Stimulated activated CD4-positive, alpha-beta T cell treated with anti-CD3 and anti-CD28 coated beads, TNF-alpha, amount 100 ng/mL, for 24 hours (primary cell): Measurements from ENCODE around the gene SPNS3.

Experiments
- DNase-seq, 3 experiments: peaks; one replicate each; pipeline ENCODE4 v3.0.0-alpha.2; 2020; ENCODE audit warnings: low read depth in 3 of 3

Gene SPNS3

DNA sequence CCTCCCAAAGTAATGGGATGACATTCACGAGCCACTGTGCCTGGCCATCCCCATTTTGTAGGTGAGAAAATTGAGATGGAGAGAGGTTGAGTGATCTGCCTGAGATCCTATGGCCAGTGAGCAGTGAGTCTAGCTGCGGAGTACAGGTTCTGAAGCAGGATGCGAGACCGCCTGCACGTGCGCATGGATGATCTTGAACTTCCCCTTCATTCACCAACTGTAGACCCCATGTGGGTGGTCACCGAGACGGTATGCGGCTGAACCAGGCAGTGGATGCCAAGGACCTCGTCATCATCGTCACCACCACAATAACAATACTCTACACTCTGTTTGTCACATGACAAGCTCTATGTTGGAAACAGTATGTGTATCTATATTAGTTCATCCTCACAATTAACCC is 6.2 kb upstream of the SPNS3 start:
- no peak for DNase-seq

DNA sequence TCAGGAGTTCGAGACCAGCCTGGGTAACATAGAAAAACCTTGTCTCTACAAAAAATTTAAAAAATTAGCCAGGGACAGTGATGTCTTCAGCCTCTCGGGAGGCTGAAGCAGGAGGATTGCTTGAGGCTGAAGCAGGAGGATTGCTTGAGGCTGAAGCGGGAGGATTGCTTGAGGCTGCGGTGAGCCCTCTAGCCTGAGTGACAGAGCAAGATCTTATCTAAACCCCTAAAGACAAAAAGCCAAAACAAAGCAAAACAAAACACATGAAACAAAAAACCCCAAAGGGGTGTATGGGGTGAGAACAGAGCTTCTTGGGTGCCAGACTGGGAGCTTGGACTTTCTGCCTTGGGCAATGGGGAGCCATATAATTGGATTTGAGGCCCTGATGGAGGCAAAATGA is 2.6 kb downstream of the SPNS3 start:
- no peak for DNase-seq

DNA sequence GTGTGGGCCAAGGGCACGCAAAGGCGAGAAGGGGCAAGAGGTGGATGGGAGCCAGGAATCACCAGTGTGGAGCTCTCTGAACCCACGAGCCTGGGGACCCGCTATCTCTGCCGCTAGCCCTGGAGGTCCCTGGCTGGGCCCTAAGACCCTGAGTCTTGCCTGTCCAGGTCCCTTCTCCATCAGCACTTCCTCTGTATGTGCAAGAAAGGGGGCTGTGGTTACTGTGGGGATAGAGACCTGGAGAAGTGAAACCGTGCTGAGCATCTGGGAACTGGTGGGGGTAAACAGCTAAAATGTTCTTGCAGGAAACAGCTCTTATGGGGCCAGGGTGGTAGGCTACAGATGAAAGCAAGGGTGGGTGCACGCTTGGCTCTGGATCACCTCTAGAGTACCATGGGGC is 3.1 kb downstream of the SPNS3 start:
- DNase-seq, result no peak

DNA sequence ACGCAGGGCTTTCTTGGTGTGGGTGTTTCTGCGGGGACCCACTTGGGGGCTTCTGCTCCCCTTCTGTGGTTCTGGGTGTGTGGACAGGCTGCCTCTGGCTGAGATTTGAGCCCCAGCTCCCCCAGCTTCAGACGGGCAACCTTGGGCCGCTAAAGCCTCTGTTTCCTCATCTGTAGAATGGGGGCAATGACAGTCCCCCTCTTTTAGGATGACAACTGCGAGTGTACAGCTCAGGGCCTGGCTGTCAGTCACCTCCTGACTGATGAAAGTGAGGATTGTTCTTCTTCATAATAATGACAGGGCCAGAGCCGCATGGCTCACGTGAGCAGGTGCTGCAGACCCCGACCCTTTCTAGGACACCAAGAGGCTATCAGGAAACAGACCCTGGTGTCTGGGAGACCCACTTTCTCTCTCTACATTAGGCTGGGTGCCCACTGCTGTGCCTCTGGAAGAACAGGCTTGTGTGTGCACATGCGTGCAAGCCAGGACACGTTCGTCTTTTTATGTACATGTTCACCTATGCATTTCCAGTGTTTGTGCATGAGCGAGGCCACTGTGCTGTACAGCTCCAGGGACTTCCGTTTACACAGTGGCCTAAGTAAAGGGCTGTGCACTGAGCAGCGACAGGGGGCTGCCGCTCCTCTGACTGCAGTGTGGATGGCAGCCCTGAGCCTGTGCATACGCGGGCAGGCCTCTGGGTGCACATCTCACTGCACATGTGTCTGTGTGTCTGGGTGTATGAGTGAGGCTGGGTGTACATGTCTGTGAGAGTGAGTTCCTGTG is 4.6 kb downstream of the SPNS3 start:
- no peak for DNase-seq

DNA sequence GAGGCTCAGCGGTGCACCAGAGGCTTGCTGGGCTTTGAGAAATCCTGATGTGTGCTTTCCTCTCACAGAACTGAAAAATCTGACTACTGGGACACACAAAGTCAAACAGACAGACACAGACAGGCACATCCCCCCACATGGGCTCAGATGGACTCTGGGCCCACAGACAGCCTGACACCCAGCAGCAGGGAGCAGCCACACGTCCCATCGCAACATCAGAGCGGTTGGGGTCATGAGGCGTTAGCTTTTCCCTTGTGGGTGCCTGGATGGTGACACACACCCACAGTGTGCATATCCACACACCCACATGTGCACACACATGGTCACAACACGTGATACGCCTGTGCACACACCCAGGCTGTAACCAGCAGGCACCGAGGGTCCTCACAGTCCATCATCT is 6.3 kb downstream of the SPNS3 start:
- DNase-seq, result no peak

DNA sequence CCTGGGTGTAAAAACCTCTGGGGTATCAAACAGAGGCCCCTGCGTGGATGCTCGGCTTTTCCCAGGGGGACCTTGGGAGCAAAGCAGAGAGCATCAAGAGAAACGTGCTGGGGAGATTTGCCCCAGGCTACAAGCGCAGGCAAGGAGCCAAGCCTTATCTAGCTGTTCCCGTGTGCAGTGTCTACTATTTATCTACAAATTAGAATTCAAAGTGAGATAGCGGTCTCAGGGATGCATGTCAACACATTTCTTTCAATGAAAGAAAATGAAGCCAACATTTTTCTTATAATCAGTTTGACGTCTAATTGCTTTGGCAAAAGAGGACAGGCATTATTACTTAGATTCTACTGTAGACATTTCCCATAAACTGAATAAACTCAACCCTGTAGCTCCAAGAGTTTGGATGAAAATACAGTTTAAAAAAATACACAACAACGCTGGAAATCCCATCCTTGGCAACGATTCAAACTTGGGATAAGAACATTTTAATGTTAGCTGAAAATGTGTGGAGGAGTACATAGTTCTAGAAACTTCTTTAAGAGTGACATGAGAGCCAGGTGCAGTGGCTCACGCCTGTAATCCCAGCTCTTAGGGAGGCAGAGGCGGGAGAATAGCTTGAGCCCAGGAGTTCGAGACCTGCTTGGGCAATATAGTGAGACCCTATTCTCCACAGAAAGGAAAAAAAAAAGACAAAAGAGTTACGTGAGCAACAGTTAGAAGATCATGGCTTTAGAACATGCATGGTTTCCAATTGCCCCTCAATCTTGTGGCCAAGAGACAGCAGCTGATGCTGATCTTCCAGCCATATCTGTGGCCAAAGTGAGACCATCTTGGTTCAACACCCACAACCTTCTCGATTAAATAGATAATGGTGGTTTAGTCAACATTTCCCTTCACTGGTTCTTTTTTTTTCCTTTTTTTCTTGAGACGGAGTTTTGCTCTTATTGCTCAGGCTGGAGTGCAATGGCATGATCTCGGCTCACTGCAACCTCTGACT is 7.2 kb downstream of the SPNS3 start:
- no peak for DNase-seq

DNA sequence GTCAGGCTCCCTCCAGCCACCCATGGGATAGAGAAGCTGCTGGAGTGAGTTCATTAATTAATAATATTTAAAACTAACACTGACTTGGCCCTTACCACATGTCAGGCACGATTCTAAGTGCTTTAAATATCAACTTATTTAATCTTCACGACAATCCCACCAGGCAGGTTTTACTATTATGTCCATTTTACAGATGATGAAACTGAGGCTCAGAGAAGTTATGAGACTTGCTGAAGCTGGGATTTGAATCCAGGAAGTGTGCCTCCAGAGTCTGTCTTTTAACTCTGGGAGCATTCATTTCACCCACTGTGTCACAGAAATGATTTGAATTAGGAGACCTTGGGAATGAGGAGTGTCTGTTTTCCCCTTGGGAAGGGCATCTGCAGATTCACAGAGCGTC is 8.8 kb downstream of the SPNS3 start:
- DNase-seq, result no peak

DNA sequence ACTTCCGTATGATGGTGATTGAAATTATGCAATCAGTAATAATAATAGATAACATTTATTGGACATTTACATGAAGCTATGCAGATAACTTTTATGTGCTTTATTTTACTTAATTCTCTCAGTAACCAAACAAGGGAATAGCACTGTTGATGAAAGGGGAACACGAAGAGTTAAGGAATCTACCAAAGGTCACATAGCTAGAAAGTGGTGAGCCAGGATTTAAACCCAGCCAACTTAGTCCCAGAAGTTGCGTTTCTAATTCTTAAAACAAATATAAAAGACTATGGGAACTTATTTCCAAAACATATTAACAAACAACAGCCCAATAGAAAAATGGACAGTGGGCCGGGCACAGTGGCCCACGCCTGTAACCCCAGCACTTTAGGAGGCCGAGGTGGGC is 9.7 kb downstream of the SPNS3 start:
- no peak for DNase-seq

DNA sequence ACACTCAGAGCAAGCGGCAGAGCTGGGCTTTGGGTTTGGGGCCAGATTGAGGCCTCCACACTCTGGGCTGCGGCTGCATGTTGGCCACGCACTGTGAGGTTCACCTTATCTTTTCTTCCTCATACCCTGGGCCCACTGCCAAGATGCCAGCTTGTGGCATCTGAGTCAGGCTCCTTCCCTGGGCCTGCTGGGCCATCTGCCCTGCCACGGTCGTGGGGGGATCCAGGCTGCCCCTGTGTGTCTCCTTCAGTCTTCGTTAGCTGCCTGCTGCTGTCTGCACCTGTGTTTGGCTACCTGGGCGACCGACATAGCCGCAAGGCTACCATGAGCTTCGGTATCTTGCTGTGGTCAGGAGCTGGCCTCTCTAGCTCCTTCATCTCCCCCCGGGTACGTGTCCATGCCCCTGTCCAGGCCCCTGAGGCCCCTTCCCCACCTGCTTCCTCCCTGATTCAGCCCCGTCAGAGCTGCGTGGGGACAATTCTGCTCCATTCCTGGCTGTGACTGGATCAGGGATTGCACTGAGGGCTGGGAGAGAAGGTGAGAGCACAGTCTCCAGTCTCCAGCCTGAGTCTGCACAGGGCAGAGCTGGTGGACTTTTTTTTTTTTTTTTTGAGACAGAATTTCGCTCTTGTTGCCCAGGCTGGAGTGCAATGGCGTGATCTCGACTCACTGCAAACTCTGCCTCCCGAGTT is 11.2 kb downstream of the SPNS3 start:
- DNase-seq, result no peak

DNA sequence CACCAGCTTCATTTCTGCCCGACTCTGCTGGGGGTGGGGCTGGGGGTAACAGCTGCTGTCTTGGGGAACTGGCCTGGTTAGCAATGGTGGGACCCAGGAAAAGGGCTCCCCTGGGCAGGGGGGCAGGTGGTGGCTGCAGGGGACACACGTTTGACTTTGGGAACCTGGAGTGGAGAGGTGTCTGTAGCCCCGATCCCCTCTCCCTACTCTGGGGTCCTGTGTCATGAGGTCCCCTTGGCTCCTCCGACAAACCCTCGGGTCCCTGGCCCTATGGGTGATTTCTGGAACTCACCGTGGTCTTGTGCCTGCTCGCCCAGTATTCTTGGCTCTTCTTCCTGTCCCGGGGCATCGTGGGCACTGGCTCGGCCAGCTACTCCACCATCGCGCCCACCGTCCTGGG is 12.0 kb downstream of the SPNS3 start:
- no peak for DNase-seq

DNA sequence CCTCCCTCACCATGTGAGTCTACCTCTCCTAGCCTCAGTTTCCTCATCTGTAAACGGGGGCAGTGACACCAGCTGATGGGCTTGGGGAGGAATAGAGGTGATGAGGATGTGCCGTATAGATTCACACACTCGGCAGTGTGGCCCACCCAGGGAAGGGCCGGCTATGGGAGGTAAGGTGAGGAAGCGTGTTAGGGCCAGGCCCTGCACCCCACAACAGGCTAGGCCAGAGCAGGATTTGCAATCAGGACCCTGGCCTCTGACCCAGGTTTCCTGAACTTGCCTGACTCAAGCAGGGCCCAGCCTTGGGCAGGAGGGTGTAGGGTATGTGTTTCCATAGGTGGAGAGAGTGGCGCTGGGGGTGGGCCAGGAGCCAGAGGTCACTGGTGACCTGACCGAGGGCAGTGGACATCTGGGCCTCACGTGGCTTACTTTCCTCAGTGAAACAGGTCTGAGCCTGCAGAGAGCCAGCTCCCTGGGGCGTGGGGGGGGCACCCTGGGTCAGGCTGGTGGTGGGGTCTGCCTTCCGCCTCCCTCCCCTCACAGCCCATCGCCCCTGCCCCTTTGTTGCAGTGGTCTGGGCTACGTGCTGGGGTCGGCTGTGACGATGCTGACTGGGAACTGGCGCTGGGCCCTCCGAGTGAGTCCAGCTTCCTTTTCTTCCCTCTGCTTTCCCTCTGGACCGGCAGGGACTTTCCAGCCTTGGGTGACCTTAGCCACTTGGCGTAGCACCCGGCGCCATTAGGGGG is 12.8 kb downstream of the SPNS3 start:
- no peak for DNase-seq

DNA sequence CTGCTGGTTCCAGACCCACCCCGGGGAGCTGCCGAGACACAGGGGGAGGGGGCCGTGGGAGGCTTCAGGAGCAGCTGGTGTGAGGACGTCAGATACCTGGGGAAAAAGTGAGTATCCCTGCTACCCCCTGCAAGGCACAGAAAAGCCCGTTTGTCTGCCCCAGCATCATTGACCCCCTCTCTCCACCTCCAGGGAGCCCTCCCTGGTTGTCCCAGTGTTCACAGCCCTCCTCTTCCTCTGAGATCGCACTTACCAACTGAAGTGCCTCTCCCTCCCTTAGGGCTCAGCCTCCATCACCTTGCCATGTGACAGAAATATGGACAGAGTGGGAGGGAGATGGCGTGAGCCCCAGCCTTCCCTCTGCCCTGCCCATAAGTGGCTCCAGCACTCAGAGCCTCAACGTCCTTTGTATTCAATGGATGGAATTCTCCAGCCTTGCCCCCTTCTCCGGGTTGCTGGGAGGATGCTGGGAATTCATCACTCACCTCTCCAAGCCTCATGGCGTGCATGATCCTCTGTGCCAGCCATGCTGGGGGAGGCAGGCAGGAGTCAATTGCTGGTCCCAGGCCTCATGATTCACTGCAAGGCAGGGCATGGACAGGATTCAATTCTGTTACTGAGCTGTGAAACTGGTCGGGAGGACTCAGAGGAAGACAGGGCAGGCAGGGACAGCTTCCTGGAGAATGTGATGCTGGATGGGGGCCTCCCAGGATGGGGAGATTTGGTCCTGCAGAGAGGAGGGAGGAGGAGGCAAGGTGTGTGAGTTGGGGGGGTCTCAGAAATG is 14.6 kb downstream of the SPNS3 start:
- no peak for DNase-seq

DNA sequence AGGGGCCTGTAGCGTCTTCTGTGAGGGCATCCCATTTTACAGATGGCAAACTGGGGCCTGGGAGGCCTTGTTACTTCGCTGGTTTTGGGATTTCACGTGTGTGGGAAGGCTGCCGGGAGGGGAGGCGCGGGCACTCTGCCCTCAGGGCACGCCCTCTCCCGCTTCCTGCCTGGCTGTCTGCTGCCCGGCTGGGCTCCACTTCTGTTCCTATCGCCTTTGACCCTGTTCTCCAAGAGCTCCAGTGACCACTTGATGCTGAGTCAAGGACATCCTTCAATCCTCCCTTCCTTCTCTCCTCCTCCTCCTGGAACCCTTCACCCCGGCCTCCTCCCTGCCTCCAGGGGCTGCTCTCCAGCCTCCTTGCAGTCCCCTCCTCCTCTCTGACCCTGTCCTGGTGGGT is 16.0 kb downstream of the SPNS3 start:
- no peak for DNase-seq

DNA sequence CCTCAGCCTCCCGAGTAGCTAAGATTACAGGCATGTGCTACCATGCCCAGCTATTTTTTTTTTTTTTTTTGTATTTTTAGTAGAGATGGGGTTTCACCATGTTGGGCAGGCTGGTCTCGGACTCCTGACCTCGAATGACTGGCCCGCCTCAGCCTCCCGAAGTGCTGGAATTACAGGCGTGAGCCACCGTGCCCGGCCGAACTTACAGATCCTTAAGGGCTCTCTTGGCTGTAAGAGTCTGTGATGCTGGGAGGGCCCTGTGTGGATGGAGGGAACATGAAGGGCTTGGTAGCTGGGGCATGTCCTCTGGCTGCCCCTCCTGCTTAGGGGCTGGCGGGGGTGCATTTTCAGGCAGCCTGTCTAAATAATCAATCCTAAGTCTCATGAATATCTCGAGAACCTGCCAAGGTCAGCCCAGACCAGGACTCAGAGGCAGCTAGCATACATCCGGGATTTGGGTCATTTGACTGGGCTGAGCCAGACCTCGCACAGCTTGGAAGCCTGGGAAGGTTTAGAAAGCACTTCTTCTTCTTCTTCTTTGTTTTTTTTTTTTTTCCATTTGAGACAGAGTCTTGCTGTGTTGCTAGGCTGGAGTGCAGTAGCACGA is 17.1 kb downstream of the SPNS3 start:
- DNase-seq, result no peak

DNA sequence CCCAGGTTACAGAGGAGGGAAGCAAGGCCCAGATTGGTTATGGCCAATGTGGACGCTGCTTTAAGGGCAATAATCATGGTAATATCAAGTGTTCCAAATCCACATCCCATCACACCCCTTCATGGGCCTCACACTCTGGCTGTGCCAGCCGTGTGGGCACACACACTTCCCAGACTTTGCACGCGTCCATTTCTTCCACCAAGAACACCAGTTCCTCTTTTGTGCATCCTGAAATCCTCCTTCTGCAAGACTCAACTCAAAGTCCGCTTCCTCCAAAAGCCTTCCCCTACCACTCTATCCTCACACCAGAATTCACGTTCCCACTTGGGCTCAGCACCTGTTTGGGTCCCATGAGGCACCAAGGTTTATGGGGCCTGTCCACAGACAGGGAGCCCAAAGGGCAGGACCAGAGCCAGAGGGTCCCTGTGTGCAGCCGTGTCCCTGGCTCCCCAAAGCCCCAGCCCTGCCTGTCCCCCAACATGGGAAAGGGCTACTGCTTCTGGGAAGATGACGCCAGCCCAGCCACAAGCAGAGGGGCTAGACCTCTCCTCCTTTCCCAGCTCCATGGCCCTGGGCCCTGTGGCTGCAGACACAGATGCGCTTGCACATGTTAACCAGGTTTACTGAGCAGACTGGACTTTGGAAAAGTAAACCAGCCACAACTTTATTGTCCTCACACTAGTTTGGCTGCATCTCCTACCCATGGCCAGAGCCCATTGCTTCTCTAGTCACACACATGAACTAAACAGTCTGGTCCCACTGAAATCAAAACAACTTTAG is 20.3 kb downstream of the SPNS3 start:
- no peak for DNase-seq

DNA sequence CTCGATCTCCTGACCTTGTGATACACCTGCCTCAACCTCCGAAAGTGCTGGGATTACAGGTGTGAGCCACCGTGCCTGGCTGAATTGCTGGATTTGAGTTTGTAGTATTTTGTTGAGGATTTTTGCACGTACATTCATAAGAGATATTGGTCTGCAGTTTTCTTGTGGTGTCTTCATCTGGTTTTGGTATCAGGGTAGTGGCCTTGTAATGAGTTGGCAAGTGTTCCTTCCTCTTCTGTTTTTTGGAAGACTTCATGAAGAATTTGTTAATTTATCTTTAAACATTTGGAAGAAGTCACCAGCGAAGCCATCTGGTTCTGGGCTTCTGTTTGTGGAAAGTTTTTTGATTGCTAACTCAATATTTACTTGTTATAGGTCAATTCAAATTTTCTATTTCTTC is 26.9 kb downstream of the SPNS3 start:
- no peak for DNase-seq

DNA sequence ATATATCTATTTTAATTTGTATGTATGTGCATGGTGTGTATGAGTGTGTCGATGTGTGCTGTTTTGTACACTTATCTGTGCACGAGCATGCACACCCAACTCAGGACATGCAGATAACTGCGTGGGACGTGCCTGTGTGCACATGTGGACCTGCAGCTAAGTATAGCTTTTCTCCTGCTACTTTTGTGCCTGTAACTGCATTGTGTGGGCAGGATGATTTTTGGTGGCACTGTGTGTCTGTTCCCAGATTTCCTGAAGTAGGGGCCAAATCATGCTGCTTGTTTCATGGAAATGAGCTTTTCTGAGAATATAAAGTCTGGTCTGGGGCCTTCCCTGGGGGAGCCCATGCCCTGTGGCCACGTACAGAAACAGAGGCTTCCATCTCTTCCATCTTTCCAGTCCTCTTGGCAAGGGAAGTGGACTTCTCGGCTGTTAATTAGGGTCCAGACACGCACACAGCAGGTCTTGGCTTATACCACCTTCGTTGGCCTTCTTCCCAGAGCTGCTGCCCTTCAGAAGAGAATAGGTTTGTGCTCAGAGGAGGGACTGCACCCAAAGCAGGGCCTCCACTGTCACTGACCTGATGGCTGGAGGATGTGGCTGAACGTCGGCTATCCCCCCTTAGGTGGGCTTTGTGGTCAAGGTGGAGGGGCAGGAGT is 30.2 kb downstream of the SPNS3 start:
- no peak for DNase-seq

DNA sequence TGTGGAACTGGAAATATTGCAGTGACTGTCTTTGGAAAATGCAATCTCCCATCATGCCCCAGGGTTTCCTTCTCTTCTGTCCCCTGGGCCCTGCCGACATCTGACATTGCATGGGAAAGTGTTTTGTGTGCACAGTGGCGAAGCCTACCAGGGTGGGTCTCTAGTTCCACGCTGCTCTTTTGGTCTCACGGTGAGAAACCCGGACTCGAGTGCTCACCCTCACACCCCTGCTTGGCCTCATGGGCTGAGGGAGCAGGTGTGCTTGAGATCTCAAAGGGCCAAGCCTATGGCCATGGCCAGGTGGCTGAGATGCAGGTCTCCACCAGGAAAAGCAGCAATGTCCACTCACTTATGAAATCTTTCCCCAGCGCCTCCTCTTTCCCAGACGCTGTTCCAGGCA is 32.0 kb downstream of the SPNS3 start:
- no peak for DNase-seq

DNA sequence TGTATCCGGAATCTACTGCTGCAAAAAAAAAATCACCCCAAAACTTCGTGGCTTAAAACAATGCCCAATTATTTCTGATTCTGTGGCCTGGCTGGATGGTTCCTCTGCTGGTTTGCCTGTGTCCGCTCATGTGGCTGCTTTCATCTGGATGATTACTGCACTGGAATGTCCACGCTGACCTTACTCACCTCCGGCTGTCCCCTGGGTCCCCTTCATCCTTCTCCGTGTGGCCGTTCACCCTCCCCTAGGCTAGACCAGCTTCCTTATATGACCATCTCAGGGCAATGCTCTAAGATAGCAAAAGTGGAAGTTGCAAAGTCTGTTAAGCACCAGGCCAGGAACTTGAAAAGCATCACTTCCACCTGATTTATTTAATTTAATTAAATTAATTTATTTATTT is 33.5 kb downstream of the SPNS3 start:
- no peak for DNase-seq
